A549 (cell line): ENCODE results near the gene APOL3. TPM values are rescaled to one million over a fixed set of nuclear protein-coding genes. Genes with fewer than 3 reads are reported as not detected.

Experiments used
- ATAC-seq, 2 experiments: fragments of 200-7000 bp in 1 of 2; fragments of >200 bp in 1 of 2; cut with Nextera tagmentation in 1 of 2; cut with Tn5 transposase in 1 of 2; 3 replicates each; pipeline versions ENCODE4 v1.8.0 to v1.9.1; 2018 to 2020; ENCODE audit warnings: mild to moderate bottlenecking in 1 of 2, moderate library complexity in 1 of 2
- CTCF ChIA-PET: fragments of 300-600 bp; sonication (Branson Sonifier 250); formaldehyde crosslinking; extraction: SDS; loops from one replicate; lab custom pipeline; 2021; ENCODE audit warnings: antibody characterized with exemption, inconsistent platforms; lab: Yijun Ruan, JAX
- POLR2A ChIA-PET: fragments of 350-600 bp; formaldehyde crosslinking; extraction: SDS; loops from one replicate; lab custom pipeline; 2021; ENCODE audit warnings: antibody characterized with exemption, inconsistent platforms; lab: Yijun Ruan, JAX
- DNase-seq, 2 experiments: peaks; one replicate each; pipeline versions ENCODE4 v3.0.0 to v3.0.0-alpha.2; 2011 to 2016; ENCODE audit warnings: low read depth in 1 of 2, low spot score in 1 of 2
- FAIRE-seq: peaks from 2 replicates; lab custom pipeline; 2011; peaks lifted over from hg19 to GRCh38; lab: Jason Lieb, UNC
- H3K27ac ChIP-seq, 2 experiments: fragments of >200 bp; sonication (Bioruptor Twin); formaldehyde crosslinking; 3 replicates each; pipeline ENCODE4 v1.5.1; 2016 to 2017
- H3K4me1 ChIP-seq: fragments of >200 bp; sonication (Bioruptor Twin); formaldehyde crosslinking; 3 replicates; pipeline ENCODE4 v1.6.1; 2016
- H3K4me2 ChIP-seq: fragments of >200 bp; sonication (Bioruptor Twin); formaldehyde crosslinking; 3 replicates; pipeline ENCODE4 v1.6.1; 2016
- H3K4me3 ChIP-seq: fragments of >200 bp; sonication (Bioruptor Twin); formaldehyde crosslinking; 3 replicates; pipeline ENCODE4 v1.5.1; 2016
- H3K9me3 ChIP-seq: fragments of >200 bp; sonication (Bioruptor Twin); formaldehyde crosslinking; 3 replicates; pipeline ENCODE4 v1.6.1; 2016
- BCL3 ChIP-seq: fragments of >200 bp; sonication (Bioruptor Twin); formaldehyde crosslinking; IDR thresholded peaks from 3 replicates; pipeline ENCODE4 v1.6.1; 2016
- CBX2 ChIP-seq: fragments of 200-600 bp; sonication (generic); IDR thresholded peaks from 2 replicates; pipeline ENCODE4 v1.6.1; 2016; ENCODE audit warnings: low read depth, mild to moderate bottlenecking, borderline replicate concordance
- CEBPB ChIP-seq, 2 experiments: fragments of >200 bp in 1 of 2; sonication (Bioruptor Twin) in 1 of 2; formaldehyde crosslinking in 1 of 2; IDR thresholded peaks; 2 replicates each; pipeline ENCODE4 v1.6.1; 2012 to 2016
- E2F6 ChIP-seq: IDR thresholded peaks from 2 replicates; pipeline ENCODE4 v1.6.1; 2012; ENCODE audit warnings: low read depth, borderline replicate concordance
- EHF ChIP-seq: fragments of 250-450 bp; sonication (Bioruptor Pico); IDR thresholded peaks from 2 replicates; pipeline ENCODE4 v1.5.0; 2020; ENCODE audit warnings: mild to moderate bottlenecking
- ELK1 ChIP-seq: fragments of 150-350 bp; IDR thresholded peaks from 2 replicates; pipeline ENCODE4 v1.6.1; 2014; ENCODE audit warnings: low read depth, mild to moderate bottlenecking, low read length
- EP300 ChIP-seq, 2 experiments: fragments of >200 bp; sonication (Bioruptor Twin); formaldehyde crosslinking; IDR thresholded peaks; 2 replicates in 1 of 2; 3 replicates in 1 of 2; pipeline ENCODE4 v1.6.1; 2016 to 2017
- FOSB ChIP-seq: fragments of 250-450 bp; sonication (Bioruptor Pico); IDR thresholded peaks from 2 replicates; pipeline ENCODE4 v1.5.0; 2020; ENCODE audit warnings: mild to moderate bottlenecking, moderate library complexity
- FOSL2 ChIP-seq, 2 experiments: fragments of 450-650 bp in 1 of 2; fragments of >200 bp in 1 of 2; sonication (Bioruptor Twin) in 1 of 2; formaldehyde crosslinking; IDR thresholded peaks; 2 replicates each; pipeline versions ENCODE4 v1.5.0 to v1.6.1; 2016 to 2020; ENCODE audit warnings: mild to moderate bottlenecking in 1 of 2, moderate library complexity in 1 of 2
- HDAC2 ChIP-seq: fragments of 200-600 bp; sonication (generic); IDR thresholded peaks from 2 replicates; pipeline ENCODE4 v1.6.1; 2016
- HMGXB4 ChIP-seq: fragments of 250-450 bp; sonication (Bioruptor Pico); IDR thresholded peaks from 2 replicates; pipeline ENCODE4 v1.5.0; 2021; ENCODE audit warnings: mild to moderate bottlenecking, moderate library complexity, borderline replicate concordance
- HOXA7 ChIP-seq: fragments of 250-450 bp; sonication (Bioruptor Pico); IDR thresholded peaks from 2 replicates; pipeline ENCODE4 v1.5.0; 2020; ENCODE audit warnings: mild to moderate bottlenecking, moderate library complexity
- HOXB13 ChIP-seq: fragments of 250-450 bp; sonication (Bioruptor Pico); IDR thresholded peaks from 2 replicates; pipeline ENCODE4 v1.5.0; 2020; ENCODE audit warnings: low read depth, mild to moderate bottlenecking, moderate library complexity
- HOXB5 ChIP-seq: fragments of 250-450 bp; sonication (Bioruptor Pico); IDR thresholded peaks from 2 replicates; pipeline ENCODE4 v1.5.0; 2020; ENCODE audit warnings: mild to moderate bottlenecking, moderate library complexity
- JUNB ChIP-seq: fragments of >200 bp; sonication (Bioruptor Twin); formaldehyde crosslinking; IDR thresholded peaks from 2 replicates; pipeline ENCODE4 v1.6.1; 2016
- MAX ChIP-seq: IDR thresholded peaks from 2 replicates; pipeline ENCODE4 v1.6.1; 2012
- MYC ChIP-seq: IDR thresholded peaks from 2 replicates; pipeline ENCODE4 v1.6.1; 2012; ENCODE audit warnings: mild to moderate bottlenecking, inconsistent platforms, low read length, improper control_type of control experiment, borderline replicate concordance
- NFE2L2 ChIP-seq: fragments of 150-350 bp; conservative IDR thresholded peaks from 2 replicates; pipeline ENCODE4 v1.6.1; 2014; ENCODE audit warnings: low read length
- NR3C1 ChIP-seq: fragments of >200 bp; sonication (Bioruptor Twin); formaldehyde crosslinking; IDR thresholded peaks from 3 replicates; pipeline ENCODE4 v1.6.1; 2017
- PBX3 ChIP-seq: IDR thresholded peaks from 2 replicates; pipeline ENCODE4 v1.6.1; 2012
- PHF8 ChIP-seq: fragments of 200-600 bp; sonication (generic); IDR thresholded peaks from 2 replicates; pipeline ENCODE4 v1.6.1; 2016; ENCODE audit warnings: low read depth, mild to moderate bottlenecking, antibody characterized with exemption, moderate library complexity, borderline replicate concordance
- POLR2A ChIP-seq: IDR thresholded peaks from 2 replicates; pipeline ENCODE4 v1.6.1; 2012; ENCODE audit warnings: mild to moderate bottlenecking, low read length
- POLR2AphosphoS2 ChIP-seq: conservative IDR thresholded peaks from 2 replicates; pipeline ENCODE4 v1.6.1; 2012; ENCODE audit warnings: low read length, improper control_type of control experiment, inconsistent platforms
- REST ChIP-seq: fragments of 200-600 bp; sonication (generic); IDR thresholded peaks from 2 replicates; pipeline ENCODE4 v1.6.1; 2016; ENCODE audit warnings: antibody characterized with exemption, mild to moderate bottlenecking, moderate library complexity
- SMC3 ChIP-seq: fragments of >200 bp; sonication (Bioruptor Twin); formaldehyde crosslinking; IDR thresholded peaks from 3 replicates; pipeline ENCODE4 v1.6.1; 2018; ENCODE audit warnings: inconsistent platforms
- SREBF2 ChIP-seq: fragments of 450-650 bp; IDR thresholded peaks from 2 replicates; pipeline ENCODE4 v1.6.1; 2014; ENCODE audit warnings: mild to moderate bottlenecking, moderate library complexity
- TFCP2L1 ChIP-seq: fragments of 250-450 bp; sonication (Bioruptor Pico); IDR thresholded peaks from 2 replicates; pipeline ENCODE4 v1.5.0; 2021; ENCODE audit warnings: mild to moderate bottlenecking
- TP53 ChIP-seq: fragments of 250-450 bp; sonication (Bioruptor Pico); IDR thresholded peaks from 2 replicates; pipeline ENCODE4 v1.5.0; 2021; ENCODE audit warnings: mild to moderate bottlenecking, moderate library complexity
- ZFP36 ChIP-seq: fragments of 450-650 bp; IDR thresholded peaks from 2 replicates; pipeline ENCODE4 v1.6.1; 2014; ENCODE audit warnings: borderline replicate concordance; ENCODE audit not compliant: partially characterized antibody
- WGBS: methylation state at CpG from one replicate; pipeline ENCODE4 v1.1.6; 2017; ENCODE audit errors: missing lambda C conversion rate; 5-methylcytosine and 5-hydroxymethylcytosine counted together
- polyA plus RNA-seq, 4 experiments: library from polyadenylated mRNA; depleted of rRNA in 3 of 4; stranded (reverse); fragments of >200 nt; fragmentation: RNase III in 1 of 4; extraction: RNeasy Plus Mini Kit Qiagen cat#74134 plus additional on column Dnase treatment in 1 of 4; gene quantifications; 2 replicates in 3 of 4; 3 replicates in 1 of 4; pipeline ENCODE4 v1.2.3, GENCODE V29; 2011 to 2017

APOL3 gene
- polyA plus RNA-seq, 2 of the 4 experiments (the other 2 are of a cell fraction) = not detected

- Histone ChIP-seq H3K4me1 (no peaks in the 10 kb centered on the region), H3K27ac (no peak overlapping the region), H3K4me3 (no peak overlapping the region), H3K9me3 (no peaks in the 10 kb centered on the region)
- 76% methylated on average over 3 of the region's 3 CpGs for WGBS
- FAIRE-seq = no peak
- TF ChIP-seq ELK1 (no peak), EHF (CRISPR knock-in tag) (no peak), HMGXB4 (CRISPR knock-in tag) (no peak), JUNB (no peak), HDAC2 (no peak), E2F6 (no peak), TP53 (CRISPR knock-in tag) (no peak), FOSL2 (IDR thresholded peaks at IDR 0.05) (no peak), FOSL2 (CRISPR knock-in tag; IDR thresholded peaks at IDR 0.05) (no peak), PBX3 (no peak), NFE2L2 (no peak), POLR2AphosphoS2 (no peak), FOSB (no peak), SMC3 (no peak), HOXA7 (no peak), HOXB5 (no peak), MYC (no peak), ZFP36 (no peak), SREBF2 (no peak), TFCP2L1 (CRISPR knock-in tag) (no peak)
- TF ChIP-seq, all 56 proteins: peak for 0
- DNase-seq (no peak), ATAC-seq (no peak)
- POLR2A ChIA-PET = no interaction called here
- H3K4me2 ChIP-seq = no peak overlapping the region
- CTCF ChIA-PET = interaction anchor here (0.6 to 1.0 kb wide), 3 partner anchors 23 to 70 kb away, joined by 3 read pairs; no protein-coding TSS in a partner anchor
These were observed 38.0 kb upstream of the APOL3 start for GRCh38 chr22:36198536-36198935.

GRCh38 chr22:36197514-36198146 is 37.1 kb upstream of the APOL3 start:
- DNase-seq (no peak), FAIRE-seq (no peak), ATAC-seq (no peak)
- ChIA-PET POLR2A (no interaction called here), CTCF (interaction anchor here (0.6 to 3.5 kb wide), 7 partner anchors 19 to 130 kb away, joined by 3 to 14 read pairs (median 3); partner anchors contain the start of gene APOL2)
- Histone ChIP-seq H3K27ac (no peak overlapping the region), H3K4me1 (no peaks in the 10 kb centered on the region), H3K4me2 (no peak overlapping the region), H3K9me3 (no peaks in the 10 kb centered on the region), H3K4me3 (no peak overlapping the region)
- 73% methylated on average over 8 of the region's 8 CpGs for WGBS
- TF ChIP-seq PHF8 (no peak), EP300 (IDR thresholded peaks at IDR 0.05) (no peak), CBX2 (no peak), REST (no peak), CEBPB (IDR thresholded peaks at IDR 0.05) (no peak), HOXB13 (CRISPR knock-in tag) (no peak), BCL3 (no peak), NR3C1 (no peak), POLR2A (no peak), SREBF2 (no peak), MAX (no peak)
